HepG2 (cell line): ENCODE measurements around the gene LZTS2. TPM values are rescaled to one million over a fixed set of nuclear protein-coding genes. Genes with fewer than 3 reads are reported as not detected.

Source experiments
- CTCF ChIP-seq: sonication (generic); formaldehyde crosslinking; IDR thresholded peaks from 2 replicates; pipeline ENCODE4 v1.5.0; 2020; ENCODE audit warnings: mild to moderate bottlenecking, missing genetic modification reagents, moderate library complexity
- NONO ChIP-seq, 2 experiments: fragments of 450-650 bp in 1 of 2; sonication (generic) in 1 of 2; formaldehyde crosslinking in 1 of 2; IDR thresholded peaks in 1 of 2; conservative IDR thresholded peaks in 1 of 2; 2 replicates each; pipeline versions ENCODE4 v1.6.1 to v1.8.0; 2017 to 2022; ENCODE audit warnings: mild to moderate bottlenecking in 1 of 2, missing genetic modification reagents in 1 of 2, moderate library complexity in 1 of 2
- RBM22 ChIP-seq: fragments of 200-400 bp; formaldehyde crosslinking; optimal IDR thresholded peaks from 2 replicates; pipeline ENCODE3; 2017; ENCODE audit warnings: mild to moderate bottlenecking, low read length, moderate library complexity
- SP4 ChIP-seq: sonication (generic); formaldehyde crosslinking; IDR thresholded peaks from 2 replicates; pipeline ENCODE4 v1.8.1; 2023; ENCODE audit warnings: mild to moderate bottlenecking, missing genetic modification reagents
- ZBTB4 ChIP-seq: sonication (generic); formaldehyde crosslinking; IDR thresholded peaks from 2 replicates; pipeline ENCODE4 v1.4.0; 2020; ENCODE audit warnings: missing genetic modification reagents, mild to moderate bottlenecking, borderline replicate concordance
- ZFAT ChIP-seq: sonication (generic); formaldehyde crosslinking; conservative IDR thresholded peaks from 2 replicates; pipeline ENCODE4 v1.8.1; 2023; ENCODE audit warnings: missing genetic modification reagents, inconsistent platforms
- ZNF333 ChIP-seq: sonication (generic); formaldehyde crosslinking; IDR thresholded peaks from 2 replicates; pipeline ENCODE4 v1.4.0; 2020; ENCODE audit warnings: mild to moderate bottlenecking, missing genetic modification reagents, borderline replicate concordance
- ZNF629 ChIP-seq: sonication (generic); formaldehyde crosslinking; conservative IDR thresholded peaks from 2 replicates; pipeline ENCODE4 v1.5.0; 2020; ENCODE audit warnings: missing genetic modification reagents
- polyA plus RNA-seq, 8 experiments: library from polyadenylated mRNA; depleted of rRNA in 3 of 8; stranded (reverse) in 7 of 8; unstranded in 1 of 8; fragments of >200 nt; fragmentation: Illumina TruSeq in 4 of 8; extraction: Trizol in 4 of 8; gene quantifications; 2 replicates each; pipeline versions ENCODE4 v1.2.1 to v1.2.3, GENCODE V29; 2011 to 2016; ENCODE audit warnings: low read depth in 4 of 8, missing spikeins in 1 of 8, mixed read lengths in 1 of 8; ENCODE audit not compliant: insufficient read depth in 1 of 8
- total RNA-seq, 5 experiments: library from RNA; depleted of rRNA; stranded (reverse); fragments of >200 nt; fragmentation: Illumina TruSeq; extraction: Trizol; gene quantifications; 2 replicates each; pipeline ENCODE4 v1.2.3, GENCODE V29; 2016; ENCODE audit warnings: low read depth in 1 of 5
- TF ChIP-seq, protein P1 (sequence below): sonication (generic); formaldehyde crosslinking; IDR thresholded peaks from 2 replicates; pipeline ENCODE4 v1.5.1; 2020; ENCODE audit warnings: mild to moderate bottlenecking, missing genetic modification reagents, borderline replicate concordance

Gene LZTS2
- total and polyA plus RNA-seq, 2 of the 13 experiments (the other 11 are each of a cell fraction or from before 2014, with no cell fraction given) = 43.6 to 65.6 TPM

GRCh38 chr10:101029520-101030295, 30.1 kb downstream of the LZTS2 start (continued):
- TF ChIP-seq ZBTB4 (CRISPR knock-in tag) (no peak), ZNF333 (no peak), RBM22 (no peak), ZNF629 (CRISPR knock-in tag) (no peak), SP4 (0 out of 2 replicates have a peak, but pooled peaks have one; percentile 20), CTCF (CRISPR knock-in tag) (peak; percentile 28; the same call in 1 of the 2 replicates), NONO (IDR thresholded peaks at IDR 0.05) (no peak), NONO (CRISPR knock-in tag; conservative IDR thresholded peaks at IDR 0.05) (no peak), ZFAT (CRISPR knock-in tag) (no peak)
- TF ChIP-seq, protein P1, sequence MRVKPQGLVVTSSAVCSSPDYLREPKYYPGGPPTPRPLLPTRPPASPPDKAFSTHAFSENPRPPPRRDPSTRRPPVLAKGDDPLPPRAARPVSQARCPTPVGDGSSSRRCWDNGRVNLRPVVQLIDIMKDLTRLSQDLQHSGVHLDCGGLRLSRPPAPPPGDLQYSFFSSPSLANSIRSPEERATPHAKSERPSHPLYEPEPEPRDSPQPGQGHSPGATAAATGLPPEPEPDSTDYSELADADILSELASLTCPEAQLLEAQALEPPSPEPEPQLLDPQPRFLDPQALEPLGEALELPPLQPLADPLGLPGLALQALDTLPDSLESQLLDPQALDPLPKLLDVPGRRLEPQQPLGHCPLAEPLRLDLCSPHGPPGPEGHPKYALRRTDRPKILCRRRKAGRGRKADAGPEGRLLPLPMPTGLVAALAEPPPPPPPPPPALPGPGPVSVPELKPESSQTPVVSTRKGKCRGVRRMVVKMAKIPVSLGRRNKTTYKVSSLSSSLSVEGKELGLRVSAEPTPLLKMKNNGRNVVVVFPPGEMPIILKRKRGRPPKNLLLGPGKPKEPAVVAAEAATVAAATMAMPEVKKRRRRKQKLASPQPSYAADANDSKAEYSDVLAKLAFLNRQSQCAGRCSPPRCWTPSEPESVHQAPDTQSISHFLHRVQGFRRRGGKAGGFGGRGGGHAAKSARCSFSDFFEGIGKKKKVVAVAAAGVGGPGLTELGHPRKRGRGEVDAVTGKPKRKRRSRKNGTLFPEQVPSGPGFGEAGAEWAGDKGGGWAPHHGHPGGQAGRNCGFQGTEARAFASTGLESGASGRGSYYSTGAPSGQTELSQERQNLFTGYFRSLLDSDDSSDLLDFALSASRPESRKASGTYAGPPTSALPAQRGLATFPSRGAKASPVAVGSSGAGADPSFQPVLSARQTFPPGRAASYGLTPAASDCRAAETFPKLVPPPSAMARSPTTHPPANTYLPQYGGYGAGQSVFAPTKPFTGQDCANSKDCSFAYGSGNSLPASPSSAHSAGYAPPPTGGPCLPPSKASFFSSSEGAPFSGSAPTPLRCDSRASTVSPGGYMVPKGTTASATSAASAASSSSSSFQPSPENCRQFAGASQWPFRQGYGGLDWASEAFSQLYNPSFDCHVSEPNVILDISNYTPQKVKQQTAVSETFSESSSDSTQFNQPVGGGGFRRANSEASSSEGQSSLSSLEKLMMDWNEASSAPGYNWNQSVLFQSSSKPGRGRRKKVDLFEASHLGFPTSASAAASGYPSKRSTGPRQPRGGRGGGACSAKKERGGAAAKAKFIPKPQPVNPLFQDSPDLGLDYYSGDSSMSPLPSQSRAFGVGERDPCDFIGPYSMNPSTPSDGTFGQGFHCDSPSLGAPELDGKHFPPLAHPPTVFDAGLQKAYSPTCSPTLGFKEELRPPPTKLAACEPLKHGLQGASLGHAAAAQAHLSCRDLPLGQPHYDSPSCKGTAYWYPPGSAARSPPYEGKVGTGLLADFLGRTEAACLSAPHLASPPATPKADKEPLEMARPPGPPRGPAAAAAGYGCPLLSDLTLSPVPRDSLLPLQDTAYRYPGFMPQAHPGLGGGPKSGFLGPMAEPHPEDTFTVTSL (CRISPR knock-in tag) = no peak
